Body of pancreas (tissue), 4 donors: ENCODE data around the gene TAAR5. TPM values are rescaled to one million over a fixed set of nuclear protein-coding genes. Genes with fewer than 3 reads are reported as not detected.
"Not testable (repeated sequence)": the region's sequence is repeated elsewhere in the genome, so short reads cannot be mapped to it uniquely, and the experiment has no call there.

ENCODE experiments used
- ATAC-seq: fragments of 150-250 bp; one replicate; pipeline ENCODE4 v1.9.1; 2016
- DNase-seq, 4 donors: peaks; one replicate each; pipeline ENCODE4 v3.0.0-alpha.2; 2019
- H3K27ac ChIP-seq, 4 donors: fragments of 200-600 bp; sonication (generic); 1 replicate in 3 of 4; 2 replicates in 1 of 4; pipeline versions ENCODE4 v1.5.1 to v1.6.1; 2016 to 2019; ENCODE audit warnings: mild to moderate bottlenecking in 1 of 4, mixed read lengths in 1 of 4, moderate library complexity in 1 of 4
- H3K27me3 ChIP-seq, 2 donors: fragments of 200-600 bp; sonication (generic); one replicate each; pipeline ENCODE4 v1.6.0; 2016; ENCODE audit warnings: mild to moderate bottlenecking in 1 of 2
- H3K36me3 ChIP-seq, 2 donors: fragments of 200-600 bp; sonication (generic); replicated peaks in 1 of 2; 2 replicates each; pipeline ENCODE4 v1.5.1; 2016; ENCODE audit warnings: low read depth in 2 of 2; ENCODE audit not compliant: insufficient read depth in 1 of 2
- H3K4me1 ChIP-seq: fragments of 200-600 bp; sonication (generic); one replicate; pipeline ENCODE4 v1.6.0; 2016
- H3K4me3 ChIP-seq, 2 donors: fragments of 200-600 bp; sonication (generic); 1 replicate in 1 of 2; 2 replicates in 1 of 2; pipeline ENCODE4 v1.5.1; 2016 to 2019
- H3K9me3 ChIP-seq, 3 donors: fragments of 200-600 bp; sonication (generic); 1 replicate in 2 of 3; 2 replicates in 1 of 3; pipeline ENCODE4 v1.5.1; 2016
- POLR2A ChIP-seq, 3 donors: fragments of 450-650 bp; IDR thresholded peaks; one replicate each; pipeline ENCODE4 v1.6.1; 2016; ENCODE audit warnings: antibody characterized with exemption in 3 of 3, mild to moderate bottlenecking in 2 of 3
- WGBS, 2 donors: methylation state at CpG; one replicate each; pipeline ENCODE4 v1.1.5; 2017; 5-methylcytosine and 5-hydroxymethylcytosine counted together
- intact Hi-C: fragments of 100-400 bp; cut with DNase I; formaldehyde crosslinking; loops from one replicate; pipeline ENCODE4 v1.15.1; 2023
- total RNA-seq, 2 donors: library from RNA; depleted of rRNA; stranded (reverse); fragments of >200 nt; gene quantifications; one replicate each; pipeline ENCODE4 v1.1.0, GENCODE V29; 2016
- TF ChIP-seq, protein P1 (sequence below), 7 experiments: fragments of 450-650 bp in 4 of 7; fragments of 200-600 bp in 3 of 7; sonication (generic) in 3 of 7; IDR thresholded peaks; one replicate each; pipeline ENCODE4 v1.5.1; 2016 to 2019; ENCODE audit warnings: antibody characterized with exemption in 7 of 7

TAAR5 gene
- total RNA-seq, 2 donors from 2014 or later = not detected

DNA sequence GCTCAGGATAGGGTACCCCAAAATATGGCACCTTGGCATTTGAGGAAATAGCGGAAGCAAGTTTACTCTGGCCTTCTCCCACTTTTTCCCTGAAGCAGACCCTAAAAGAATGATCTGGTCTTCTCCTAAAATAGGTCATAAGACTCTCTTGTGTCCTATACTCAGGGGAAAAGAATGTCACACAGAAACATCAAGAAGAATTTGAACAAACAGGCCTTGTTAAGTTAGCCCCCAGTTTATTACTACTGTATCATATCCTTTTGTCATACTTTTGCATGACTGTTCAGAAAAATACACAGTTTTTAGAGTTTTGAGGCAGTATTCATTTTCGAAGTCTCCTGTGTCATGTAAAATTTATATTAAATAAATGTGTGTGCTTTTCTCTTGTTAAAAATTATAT lies 22.1 kb upstream of the TAAR5 start:
- WGBS, 2 donors = 78 to 85% methylated on average over 2 of the region's 2 CpGs
- Histone ChIP-seq H3K36me3 (no peaks in the 10 kb centered on the region), H3K27ac (no peak overlapping the region), H3K4me3 (no peak overlapping the region), H3K9me3 (no peaks in the 10 kb centered on the region), H3K27me3 (no peaks in the 10 kb centered on the region), H3K4me1 (peaks cover 19% of the 10 kb centered on the region)
- no peak for ATAC-seq
- no peak for DNase-seq
- intact Hi-C loops = no loop called here
- no peak for TF ChIP-seq POLR2A (IDR thresholded peaks at IDR 0.05)
- TF ChIP-seq, protein P1, sequence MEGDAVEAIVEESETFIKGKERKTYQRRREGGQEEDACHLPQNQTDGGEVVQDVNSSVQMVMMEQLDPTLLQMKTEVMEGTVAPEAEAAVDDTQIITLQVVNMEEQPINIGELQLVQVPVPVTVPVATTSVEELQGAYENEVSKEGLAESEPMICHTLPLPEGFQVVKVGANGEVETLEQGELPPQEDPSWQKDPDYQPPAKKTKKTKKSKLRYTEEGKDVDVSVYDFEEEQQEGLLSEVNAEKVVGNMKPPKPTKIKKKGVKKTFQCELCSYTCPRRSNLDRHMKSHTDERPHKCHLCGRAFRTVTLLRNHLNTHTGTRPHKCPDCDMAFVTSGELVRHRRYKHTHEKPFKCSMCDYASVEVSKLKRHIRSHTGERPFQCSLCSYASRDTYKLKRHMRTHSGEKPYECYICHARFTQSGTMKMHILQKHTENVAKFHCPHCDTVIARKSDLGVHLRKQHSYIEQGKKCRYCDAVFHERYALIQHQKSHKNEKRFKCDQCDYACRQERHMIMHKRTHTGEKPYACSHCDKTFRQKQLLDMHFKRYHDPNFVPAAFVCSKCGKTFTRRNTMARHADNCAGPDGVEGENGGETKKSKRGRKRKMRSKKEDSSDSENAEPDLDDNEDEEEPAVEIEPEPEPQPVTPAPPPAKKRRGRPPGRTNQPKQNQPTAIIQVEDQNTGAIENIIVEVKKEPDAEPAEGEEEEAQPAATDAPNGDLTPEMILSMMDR (IDR thresholded peaks at IDR 0.05) = no peak

DNA sequence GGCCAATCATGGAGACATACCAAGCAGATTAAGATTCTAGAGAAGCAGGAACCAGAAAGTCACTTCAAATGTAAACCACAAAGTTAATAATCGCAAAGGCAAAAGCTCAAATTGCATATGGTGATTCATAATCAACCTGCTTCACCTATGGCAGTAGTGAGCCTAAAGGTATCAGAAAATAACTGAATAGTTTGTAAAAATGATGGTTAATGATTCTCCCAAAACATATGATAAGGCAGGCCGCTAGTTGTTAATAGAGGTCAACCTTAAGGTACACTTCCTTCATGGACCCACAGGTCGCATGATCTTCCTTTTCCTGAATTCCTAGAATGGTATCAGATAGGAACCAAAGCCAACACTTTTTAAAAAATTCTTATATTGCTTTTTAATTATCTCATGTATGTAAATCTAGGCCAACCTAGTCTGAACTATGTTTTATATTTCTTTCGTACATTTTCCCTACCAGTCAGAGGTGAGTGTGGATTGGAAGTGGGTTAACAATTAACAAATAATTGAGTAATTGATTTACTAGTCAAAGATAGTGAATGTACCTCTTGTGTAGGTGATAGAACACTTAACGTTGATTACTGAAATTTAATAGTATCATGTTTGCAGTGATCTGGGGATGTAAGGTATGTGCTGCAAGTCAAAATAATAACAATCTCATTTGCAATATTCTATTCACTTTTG lies 18.1 kb upstream of the TAAR5 start:
- DNase-seq (no peak), ATAC-seq (peak; percentile 70)
- H3K27ac ChIP-seq = peak overlapping the region in 2 of 4 donors; percentile 26 to 58
- H3K27me3 ChIP-seq = no peaks in the 10 kb centered on the region
- intact Hi-C loops = no loop called here
- no peak overlapping the region for H3K4me3 ChIP-seq
- WGBS, 2 donors = 26 to 31% methylated on average over 5 of the region's 5 CpGs
- H3K4me1 ChIP-seq = peaks cover 19% of the 10 kb centered on the region
- no peaks in the 10 kb centered on the region for H3K9me3 ChIP-seq
- no peaks in the 10 kb centered on the region for H3K36me3 ChIP-seq
- TF ChIP-seq POLR2A (IDR thresholded peaks at IDR 0.05) = no peak
- TF ChIP-seq, protein P1 (IDR thresholded peaks at IDR 0.05) = no peak

DNA sequence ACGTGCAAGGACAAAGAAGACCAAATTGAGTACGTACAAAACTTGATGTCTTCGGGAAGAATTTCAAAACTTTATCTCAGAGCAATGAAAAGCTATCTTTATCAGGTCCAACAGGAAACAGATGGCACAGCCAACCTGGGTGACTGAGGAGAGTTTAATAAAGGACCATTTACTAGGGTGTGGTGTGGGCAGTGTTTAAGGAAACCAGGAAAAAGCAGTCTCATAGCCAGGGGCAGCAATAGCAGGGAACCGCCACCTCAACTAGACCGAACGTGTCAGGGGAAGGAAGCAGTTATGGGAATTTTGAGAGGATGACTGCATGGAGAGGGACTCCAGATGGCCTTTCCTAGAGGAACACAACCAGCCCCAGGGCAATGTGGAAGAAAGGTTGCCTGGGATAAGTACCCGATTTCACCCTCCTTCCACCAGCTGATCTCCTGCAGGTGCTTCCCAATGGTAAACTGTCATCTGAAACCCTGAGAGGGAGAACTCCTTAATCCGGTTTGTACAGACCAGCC lies 15.2 kb upstream of the TAAR5 start:
- Histone ChIP-seq H3K27me3 (no peaks in the 10 kb centered on the region), H3K36me3 (no peaks in the 10 kb centered on the region), H3K27ac (no peak overlapping the region), H3K9me3 (no peaks in the 10 kb centered on the region), H3K4me3 (no peak overlapping the region), H3K4me1 (peaks cover 19% of the 10 kb centered on the region)
- DNase-seq (no peak), ATAC-seq (no peak)
- TF ChIP-seq POLR2A (IDR thresholded peaks at IDR 0.05) = no peak
- TF ChIP-seq, protein P1 (IDR thresholded peaks at IDR 0.05) = no peak
- intact Hi-C loops = no loop called here
- 78 to 82% methylated on average over 8 of the region's 8 CpGs for WGBS, 2 donors

DNA sequence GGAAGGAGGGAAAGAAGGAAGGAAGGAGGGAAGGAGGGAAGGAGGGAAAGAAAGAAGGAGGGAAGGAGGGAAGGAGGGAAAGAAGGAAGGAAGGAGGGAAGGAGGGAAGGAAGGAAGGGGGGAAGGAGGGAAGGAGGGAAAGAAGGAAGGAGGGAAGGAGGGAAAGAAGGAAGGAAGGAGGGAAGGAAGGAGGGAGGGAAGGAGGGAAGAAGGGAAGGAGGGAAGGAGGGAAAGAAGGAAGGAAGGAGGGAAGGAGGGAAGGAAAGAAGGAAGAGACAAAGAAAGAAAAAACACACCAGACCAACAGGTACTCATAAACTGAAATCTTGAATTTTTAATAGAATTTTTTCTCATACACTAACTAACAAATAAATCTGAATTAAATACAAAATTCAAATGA lies 11.4 kb upstream of the TAAR5 start:
- H3K9me3 ChIP-seq, ATAC-seq, H3K27ac ChIP-seq, DNase-seq, intact Hi-C loops, H3K36me3 ChIP-seq, H3K27me3 ChIP-seq, H3K4me1 ChIP-seq, H3K4me3 ChIP-seq: not testable (repeated sequence)

DNA sequence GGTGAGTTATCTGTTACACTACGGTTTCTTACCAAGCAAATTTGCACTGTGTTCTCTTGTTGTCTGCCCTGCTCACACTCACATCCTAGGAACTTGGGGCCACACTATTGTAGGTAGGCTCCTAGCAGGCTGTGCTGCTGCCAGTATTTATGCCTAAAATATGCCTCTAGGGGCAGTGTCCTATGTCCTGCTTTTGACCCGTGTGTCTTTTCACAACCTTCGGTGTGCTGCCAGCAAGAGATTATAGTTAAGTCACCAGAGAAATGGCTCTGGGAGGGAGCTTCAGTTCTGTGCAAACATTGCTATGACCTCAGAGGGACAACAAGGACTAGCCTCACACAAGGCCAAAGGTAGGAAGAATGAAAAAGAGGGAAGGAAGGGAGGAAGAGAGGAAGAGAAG lies 8.9 kb upstream of the TAAR5 start:
- Histone ChIP-seq H3K36me3 (no peaks in the 10 kb centered on the region), H3K4me3 (no peak overlapping the region), H3K9me3 (no peaks in the 10 kb centered on the region), H3K4me1 (no peaks in the 10 kb centered on the region), H3K27ac (no peak overlapping the region), H3K27me3 (no peaks in the 10 kb centered on the region)
- intact Hi-C loops = no loop called here
- ATAC-seq (peak; percentile 74), DNase-seq (peak in 2 of 4 donors; percentile 10 to 26)
- TF ChIP-seq, protein P1 (IDR thresholded peaks at IDR 0.05) = peak in 5 of 7 experiments; percentile 13 to 32 (median 27)
- TF ChIP-seq POLR2A (IDR thresholded peaks at IDR 0.05) = no peak
- 24 to 37% methylated on average over 3 of the region's 3 CpGs for WGBS, 2 donors
